NOMO-1 treated with dmso at 0.1 percent for 144 hours (cell line): ENCODE results near the gene F2R.
"Not testable (repeated sequence)": the region's sequence is repeated elsewhere in the genome, so short reads cannot be mapped to it uniquely, and the experiment has no call there.

Experiments used
- DNase-seq: peaks from one replicate; lab custom pipeline; 2025; ENCODE audit not compliant: unreplicated experiment; lab: John Stamatoyannopoulos, UW

F2R gene

DNA sequence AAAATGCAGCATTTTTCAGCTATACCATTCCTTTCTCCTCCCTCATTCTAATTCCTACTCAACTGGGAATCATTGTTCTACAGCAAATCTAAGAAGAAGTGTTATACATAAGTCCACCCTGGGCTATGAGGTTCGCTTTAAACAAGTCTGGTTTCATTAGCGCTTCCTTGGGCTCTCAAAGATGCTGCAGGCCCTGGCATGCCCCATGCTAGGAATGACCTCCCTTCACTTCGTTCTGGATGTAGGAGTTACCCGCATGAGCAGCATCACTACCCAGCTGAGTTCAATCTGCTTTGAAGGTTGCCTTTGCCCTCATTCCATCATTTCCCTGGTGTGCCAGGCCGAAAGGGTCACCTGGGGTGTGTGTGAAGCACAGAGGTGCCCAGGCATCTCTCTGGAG, 35.4 kb downstream of the F2R start:
- DNase-seq: no peak

DNA sequence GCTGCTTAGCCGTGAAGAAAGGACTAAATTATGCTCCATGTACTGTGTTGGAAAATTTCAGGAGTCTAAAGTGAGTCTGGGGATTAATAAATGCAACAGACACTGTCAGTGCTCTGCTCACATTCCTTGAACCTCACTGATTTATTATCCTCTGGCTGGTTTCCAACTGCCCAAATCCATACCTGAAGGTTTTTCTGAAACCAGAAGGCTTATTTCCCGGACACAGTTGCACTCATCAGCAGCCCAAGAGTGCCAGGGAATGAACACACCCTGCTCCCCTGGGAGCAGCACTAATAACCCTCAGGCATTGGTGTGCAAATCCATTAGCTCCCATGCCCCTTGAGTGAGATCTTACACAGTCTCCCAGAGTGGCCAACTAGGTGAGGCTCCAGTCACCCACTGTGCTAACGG, 38.7 kb downstream of the F2R start:
- no peak for DNase-seq

DNA sequence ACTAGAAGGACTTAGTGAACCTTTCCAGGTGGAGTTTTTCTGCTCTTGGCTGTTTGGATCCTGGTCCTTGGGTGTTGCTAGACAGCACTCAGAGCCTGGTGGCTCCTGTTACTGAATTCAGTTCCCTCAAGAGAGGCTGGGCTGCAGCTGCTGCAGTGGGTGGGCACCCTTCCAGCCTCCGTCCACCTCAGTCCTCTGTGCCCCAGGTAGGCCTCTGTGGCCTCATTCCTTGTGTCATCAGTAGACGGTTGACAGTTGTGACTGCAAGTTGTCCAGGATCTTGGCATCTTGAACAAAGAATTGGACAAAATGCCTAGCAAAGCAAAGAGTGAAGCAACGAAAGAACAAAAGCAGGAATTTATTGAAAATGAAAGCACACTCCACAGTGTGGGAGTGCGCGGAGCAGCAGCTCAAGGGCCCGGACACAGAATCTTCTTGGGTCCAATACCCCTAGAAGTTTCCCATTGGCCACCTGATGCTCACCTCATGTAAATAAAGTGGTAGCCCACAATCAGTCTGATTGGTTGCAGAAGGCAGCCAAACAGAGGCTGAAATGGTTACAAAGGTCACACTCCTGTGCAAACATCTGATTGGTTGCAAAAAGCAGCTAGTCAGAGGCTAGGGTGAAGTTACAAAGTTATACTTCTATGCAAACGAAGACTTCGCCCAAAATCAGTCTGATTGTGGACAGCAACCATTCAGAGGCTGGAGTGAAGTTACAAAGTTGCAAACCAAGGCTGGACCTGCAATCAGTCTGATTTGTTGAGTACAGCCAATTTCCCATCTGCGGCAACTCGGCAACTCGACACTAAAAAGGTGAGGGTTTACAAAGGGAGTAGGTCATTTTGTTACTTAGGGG, 40.1 kb downstream of the F2R start:
- no peak for DNase-seq

DNA sequence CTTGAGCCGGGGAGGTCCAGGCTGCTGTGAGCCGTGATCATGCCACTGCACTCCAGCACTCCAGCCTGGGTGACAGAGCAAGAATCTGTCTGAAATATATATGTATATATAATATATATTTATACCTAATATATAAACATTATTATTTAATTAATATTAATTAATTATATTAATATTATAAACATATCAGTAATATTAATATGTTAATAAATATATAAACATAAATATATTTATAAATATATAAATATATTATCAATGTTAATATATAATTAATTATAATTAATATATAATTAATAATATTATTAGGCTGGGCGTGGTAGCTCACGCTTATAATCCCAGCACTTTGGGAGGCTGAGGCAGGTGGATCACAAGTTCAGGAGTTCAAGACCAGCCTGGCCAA, 41.1 kb downstream of the F2R start:
- DNase-seq: no peak

DNA sequence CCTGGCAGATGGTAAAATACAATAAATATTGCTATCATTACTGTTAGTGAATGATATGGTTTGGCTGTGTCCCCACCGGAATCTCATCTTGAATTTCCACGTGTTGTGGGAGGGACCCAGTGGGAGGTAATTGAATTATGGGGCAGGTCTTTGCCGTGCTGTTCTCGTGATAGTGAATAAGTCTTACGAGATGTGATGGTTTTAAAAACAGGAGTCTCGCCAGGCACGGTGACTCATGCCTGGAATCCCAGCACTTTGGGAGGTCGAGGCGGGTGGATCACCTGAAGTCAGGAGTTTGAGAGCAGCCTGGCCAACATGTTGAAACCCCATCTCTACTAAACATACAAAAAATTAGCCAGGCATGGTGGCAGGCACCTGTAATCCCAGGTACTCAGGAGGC, 45.2 kb downstream of the F2R start:
- not testable (repeated sequence) for DNase-seq

DNA sequence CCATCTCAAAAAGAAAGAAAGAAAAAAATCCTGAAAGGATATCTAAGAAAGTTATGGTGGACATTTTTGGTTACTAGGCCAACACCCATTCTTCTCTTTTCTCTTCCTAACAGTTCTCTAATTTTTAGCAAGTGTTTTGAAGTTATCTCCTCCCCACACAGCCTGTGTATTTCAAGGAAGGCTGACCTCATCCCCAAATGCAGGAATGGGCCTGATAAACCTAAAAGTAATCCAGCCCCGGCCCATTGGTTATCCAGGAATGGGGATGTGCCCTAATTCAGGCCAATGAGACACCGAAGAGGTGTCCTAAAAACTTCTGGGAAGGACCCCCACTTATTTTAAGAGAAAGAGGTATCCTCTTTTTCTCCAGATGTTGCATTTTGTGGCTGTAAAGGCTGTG, 46.6 kb downstream of the F2R start:
- no peak for DNase-seq

DNA sequence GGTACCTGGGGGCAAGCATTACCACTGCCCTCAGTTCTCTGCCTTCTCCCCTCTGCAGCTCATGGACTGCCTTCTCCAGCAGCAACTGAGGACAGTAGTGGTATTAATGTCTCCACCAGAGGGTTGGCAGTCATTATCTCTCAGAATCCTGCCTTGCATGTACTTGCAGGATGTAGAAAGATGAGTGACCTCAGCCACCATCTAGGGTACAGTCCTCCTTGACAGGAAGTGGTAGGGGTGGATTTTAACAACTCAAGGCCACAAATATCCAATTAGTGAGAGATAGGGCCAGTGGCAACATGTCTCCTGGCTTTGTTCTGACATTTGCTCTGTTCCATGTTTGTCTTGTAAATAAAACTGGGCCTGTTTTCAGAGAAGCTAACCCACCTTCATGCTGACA, 47.2 kb downstream of the F2R start:
- no peak for DNase-seq

DNA sequence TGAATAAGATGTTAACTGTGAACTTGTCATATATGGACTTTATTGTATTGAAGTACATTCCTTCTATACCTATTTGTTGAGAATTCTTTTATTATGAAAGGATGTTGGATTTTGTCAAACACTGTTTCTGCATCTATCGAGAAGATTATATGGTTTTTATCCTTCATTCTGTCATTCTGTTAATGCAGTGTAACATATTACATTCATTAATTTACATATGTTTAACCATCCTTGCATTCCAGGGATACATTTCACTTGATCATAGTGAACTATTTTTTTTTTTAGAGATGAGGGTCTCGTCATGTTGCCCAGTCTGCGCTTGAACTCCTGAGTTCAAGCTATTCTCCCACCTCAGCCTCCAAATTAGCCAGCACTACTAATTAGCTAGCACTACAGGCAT, 48.4 kb downstream of the F2R start:
- no peak for DNase-seq

DNA sequence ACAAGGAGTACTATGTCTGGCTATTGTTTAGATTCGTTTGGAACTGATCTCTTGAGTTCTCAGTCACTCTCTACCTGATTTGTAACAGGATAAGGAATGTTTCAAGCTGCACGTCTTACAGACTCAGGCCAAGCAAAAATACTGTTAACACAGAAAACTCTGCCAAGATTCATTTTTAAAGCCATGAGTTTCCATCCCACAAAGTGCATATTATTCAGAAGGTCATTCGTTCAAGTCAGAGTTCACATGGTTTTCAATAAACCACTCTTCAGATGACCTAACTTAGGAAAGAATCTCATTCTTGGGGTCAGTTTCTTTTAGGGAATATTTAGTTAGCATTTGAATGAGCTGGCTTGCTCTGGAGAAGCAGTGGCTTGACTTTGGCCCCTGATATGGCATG, 49.3 kb downstream of the F2R start:
- DNase-seq: no peak

DNA sequence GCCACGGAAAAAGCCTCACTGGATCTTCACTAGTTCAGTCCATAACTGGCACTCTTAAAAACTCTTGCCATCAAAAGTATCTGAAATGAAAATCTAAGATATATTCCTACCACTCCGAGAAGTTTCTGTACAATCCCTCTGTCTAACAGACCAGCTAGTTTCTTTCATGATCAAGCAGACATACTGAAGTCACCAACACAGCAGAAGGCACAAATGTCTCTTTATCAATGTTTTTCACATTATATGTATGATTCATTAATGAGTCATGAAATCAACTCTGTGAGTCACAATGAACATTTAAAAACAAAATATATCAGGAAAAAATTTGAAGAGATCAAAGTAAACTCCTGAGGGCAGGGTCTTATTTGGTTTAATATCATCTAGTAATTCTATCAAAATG, 50.8 kb downstream of the F2R start:
- DNase-seq: no peak

DNA sequence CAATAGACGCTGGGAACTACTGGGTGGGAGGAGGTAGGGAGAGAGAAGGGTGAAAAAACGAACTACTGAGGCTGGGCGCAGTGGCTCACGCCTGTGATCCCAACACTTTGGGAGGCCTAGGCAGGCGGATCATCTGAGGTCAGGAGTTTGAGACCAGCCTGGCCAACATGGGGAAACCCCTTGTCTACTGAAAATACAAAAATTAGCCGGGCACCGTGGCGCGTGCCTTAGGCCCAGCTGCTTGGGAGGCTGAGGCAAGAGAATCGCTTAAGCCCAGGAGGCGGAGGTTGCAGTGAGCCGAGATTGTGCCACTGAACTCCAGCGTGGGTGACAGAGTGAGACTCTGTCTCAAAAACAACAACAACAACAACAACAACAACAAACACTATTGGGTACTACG, 55.1 kb downstream of the F2R start:
- DNase-seq: not testable (repeated sequence)

DNA sequence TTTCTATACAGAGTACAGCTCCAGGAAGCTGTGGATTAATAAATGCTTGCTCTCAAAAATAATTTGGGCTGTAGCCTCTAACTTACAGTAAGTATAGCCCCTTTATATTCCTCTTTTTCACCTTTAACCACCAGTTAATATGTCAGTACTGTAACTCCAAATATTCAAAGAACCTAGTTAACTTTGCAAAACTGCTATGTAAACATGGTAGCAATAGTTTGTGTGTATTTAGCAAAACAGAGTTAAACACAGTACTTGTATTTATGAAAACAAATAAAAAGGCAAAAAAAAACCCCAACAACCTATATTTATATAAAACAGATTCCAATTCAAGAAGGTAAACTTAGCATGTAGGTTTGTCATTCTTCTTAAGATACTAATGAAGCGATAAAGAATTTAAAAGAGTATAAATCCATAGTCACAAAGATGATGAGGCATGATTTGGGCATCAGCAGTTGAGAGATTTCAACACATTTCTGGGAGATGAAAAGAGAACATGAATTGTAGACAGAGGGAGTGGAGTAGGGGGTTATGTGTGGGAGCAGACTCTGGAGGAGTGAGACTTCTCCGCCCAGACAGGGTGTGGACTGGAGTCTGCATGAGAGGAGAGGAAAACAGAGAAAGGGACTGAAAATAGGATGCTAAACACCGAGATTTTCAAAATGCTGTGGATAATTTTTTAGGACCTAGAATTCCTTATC, 55.9 kb downstream of the F2R start:
- no peak for DNase-seq

DNA sequence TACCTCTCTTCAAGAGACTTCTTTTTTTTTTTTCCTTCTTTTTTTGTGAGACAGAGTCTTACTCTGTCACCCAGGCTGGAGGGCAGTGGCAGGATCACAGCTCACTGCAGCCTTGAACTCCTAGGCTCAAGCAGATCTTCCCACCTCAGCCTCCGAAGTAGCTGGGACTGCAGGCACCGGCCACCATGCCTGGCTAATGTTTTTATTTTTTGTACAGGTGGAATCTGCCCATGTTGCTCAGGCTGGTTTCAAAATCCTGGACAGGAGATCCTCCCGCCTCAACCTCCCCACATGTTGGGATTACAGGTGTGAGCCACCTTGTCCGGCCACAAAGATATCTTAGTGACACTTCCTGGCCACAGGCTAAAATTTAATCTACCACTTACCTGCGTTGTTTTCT, 60.0 kb downstream of the F2R start:
- no peak for DNase-seq

DNA sequence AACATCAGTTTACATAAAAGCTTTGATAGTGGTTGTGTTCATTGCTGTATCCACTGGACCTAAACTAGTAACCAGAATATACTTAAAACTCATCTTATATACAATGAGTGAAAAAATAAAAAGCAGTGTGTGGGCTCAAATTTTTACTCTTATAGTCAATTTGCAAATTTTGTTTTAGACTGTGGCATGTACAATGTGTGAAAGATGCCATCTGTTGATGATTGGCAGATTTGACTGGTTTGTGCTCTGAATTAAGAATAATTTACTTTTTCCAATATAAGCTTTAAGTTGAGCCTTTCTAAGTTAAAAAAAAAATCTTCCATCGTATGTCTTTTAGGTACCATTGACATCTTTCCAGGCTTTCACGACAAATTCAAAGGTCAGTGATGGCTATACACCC, 60.5 kb downstream of the F2R start:
- no peak for DNase-seq

DNA sequence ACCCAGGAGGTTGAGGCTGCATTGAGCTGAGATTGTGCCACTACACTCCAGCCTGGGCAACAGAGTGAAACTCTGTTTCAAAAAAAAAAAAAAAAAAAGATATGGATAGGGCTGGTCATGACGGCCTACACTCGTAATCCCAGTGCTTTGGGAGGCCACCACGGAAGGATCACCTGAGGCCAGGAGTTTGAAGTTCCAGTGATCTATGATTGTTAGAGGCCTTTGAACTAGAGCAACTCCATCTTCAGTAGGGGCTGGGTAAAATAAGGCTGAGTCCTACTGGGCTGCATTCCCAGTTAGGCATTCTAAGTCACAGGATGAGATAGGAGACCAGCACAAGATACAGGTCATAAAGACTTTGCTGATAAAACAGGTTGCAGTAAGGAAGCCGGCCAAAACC, 64.7 kb downstream of the F2R start:
- not testable (repeated sequence) for DNase-seq

DNA sequence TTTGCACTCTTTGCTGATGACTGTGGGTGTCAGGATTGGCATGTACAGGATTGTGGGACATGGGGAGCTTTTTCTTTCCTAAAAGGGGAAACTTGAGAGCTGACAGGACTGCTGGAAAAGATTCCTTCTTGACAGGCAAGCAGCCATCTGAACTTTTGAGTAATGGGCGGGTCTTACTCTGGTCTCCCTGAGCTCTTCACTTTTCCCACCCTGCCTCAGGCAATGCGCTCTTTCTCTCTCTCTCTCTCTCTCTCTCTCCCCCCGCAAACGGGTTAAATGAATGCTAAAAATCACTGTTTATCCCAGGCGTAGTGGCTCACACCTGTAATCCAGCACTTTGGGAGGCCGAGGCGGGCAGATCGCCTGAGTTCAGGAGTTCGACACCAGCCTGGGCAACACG, 65.8 kb downstream of the F2R start:
- no peak for DNase-seq

DNA sequence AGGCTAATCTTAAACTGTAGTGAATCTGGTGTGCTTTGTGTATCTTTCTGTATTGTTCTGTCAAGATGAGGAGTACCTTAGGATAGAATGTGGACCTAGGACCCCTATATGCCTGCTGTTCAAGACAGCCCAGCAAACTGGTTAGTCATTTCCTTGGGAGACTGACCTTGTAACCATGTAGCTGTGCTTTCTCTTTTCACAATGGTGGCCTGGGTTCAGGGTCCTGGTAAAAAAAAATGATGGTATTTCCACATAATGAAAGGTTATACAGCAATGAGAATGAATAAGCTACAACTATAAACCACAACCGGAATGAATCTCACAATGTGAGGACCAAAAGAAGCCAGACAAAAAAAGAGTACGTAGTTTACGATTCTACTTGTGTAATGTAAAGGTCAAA, 66.5 kb downstream of the F2R start:
- no peak for DNase-seq
